DMS79 treated with DMSO at 0.1 percent for 48 hours (cell line): ENCODE results near the gene RPS6KB2.
"Not testable (repeated sequence)": the region's sequence is repeated elsewhere in the genome, so short reads cannot be mapped to it uniquely, and the experiment has no call there.

Experiments
- DNase-seq: peaks from one replicate; lab custom pipeline; 2025; lab: John Stamatoyannopoulos, UW

The RPS6KB2 gene

DNA sequence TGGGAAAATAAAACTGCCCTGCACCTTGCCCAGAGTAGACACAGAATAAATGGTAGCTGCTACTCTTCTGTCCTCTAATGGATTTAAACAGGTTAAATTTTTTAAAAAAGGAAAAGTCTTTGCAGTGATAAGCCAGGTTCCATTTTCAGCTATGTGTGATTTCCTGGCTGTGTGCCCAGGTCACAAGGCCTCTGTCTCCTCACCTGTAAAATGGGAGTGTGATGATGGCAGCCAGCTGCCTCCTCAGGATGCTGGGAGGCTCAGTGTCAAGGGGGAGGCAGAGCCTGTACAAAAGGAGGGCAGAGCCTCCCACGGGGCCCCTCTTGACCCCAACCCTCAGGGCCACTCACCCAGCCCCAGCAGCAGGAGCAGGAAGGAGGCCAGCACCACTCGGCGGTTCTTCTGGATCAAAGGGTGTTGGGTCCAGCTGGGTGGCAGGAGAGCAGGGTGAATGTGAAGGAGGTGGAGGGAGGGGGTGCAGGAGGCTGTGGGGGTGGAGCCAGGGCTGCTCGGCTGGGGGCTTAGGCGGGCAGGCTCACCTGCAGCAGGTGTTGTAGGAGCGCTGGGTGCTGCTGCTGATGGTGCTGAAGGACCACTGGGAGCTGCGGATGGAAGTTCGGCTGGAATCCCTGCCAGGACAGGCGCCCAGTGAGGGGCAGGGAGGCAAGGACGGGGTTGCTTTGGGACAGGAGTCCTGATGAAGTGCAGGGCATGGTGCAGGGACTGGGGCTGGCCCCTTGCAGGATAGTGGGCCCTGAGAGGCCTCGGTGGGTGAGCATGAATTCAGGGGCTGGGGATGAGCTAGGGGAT is 38.9 kb downstream of the RPS6KB2 start:
- no peak for DNase-seq

DNA sequence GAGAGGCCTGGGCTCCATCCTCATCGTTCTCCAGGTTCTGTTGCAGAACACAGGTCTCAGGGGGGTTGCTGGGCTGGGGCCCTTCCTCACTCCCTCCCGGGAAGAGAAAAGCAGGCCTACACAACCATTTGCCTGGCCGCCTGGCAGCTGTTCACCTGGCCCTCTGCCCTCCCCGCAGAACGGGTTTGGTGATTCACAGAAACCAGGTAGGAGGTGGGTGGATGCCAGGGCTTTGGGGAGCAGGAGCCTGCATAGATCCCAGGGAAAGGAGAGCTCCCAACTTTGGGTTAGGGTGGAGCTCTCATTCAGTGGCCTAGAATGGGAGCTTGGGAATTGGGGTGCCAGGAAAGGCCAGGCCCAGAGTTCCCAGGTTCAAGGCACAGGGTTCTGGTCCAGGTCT is 39.8 kb downstream of the RPS6KB2 start:
- peak; percentile 37 for DNase-seq

DNA sequence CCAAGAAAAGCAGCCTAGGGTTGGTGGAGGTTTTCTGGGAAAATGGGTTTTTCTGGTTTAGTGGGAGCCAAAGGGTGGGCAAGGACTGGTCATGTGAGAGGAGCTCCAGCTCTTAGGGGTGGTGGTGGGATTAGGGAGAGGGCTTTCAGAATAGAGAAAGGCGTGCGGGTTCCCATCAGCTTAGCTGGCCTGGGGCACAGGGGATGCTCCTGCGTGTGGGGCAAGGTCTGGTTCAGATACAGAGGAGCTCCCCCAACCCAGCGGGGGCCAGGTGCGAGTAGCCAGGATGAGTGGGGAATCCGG is 40.1 kb downstream of the RPS6KB2 start:
- no peak for DNase-seq

DNA sequence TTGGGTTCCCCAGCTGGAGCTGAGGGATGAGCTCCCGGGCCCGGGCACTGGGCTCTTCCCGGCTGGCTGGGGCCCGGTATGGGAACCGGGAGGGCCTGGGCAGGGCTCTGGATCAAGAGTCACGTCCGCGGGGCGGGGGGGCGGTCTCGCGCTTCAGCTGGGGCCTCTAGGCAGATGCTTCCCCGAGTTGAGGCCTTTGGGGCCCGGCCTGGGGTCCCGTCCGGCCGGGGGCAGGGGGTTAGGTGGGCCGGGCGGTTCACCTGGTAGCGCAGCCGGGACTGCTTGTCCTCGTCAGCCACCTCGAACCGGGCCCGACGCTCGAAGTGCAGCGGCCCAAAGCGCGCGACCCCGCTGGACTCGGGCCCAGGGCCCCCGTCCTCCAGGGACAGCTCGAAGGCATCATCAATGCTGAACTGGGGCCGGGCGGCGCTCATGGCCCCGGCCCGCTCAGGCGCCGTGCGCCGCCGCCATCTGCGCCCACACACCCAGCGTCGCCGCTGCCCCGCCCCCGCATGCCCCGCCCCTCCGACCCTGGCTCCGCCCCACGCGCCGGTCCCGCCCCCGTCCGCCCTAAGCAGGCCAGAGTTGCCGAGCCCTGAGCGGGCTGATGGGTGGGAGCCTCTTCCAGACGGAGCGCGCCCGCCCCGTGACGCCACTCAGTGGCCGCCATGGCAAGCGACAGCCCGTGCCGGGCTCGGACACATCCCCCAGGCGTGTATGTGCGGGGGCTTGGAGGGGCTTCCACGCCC is 40.6 kb downstream of the RPS6KB2 start, which contains the start of gene TMEM134:
Gene TMEM134, minus strand, starts transcription at position 493 of the 749 bp plus-strand sequence. Its CDS starts 59 bp downstream, at position 434.
- peak; percentile 79 for DNase-seq

DNA sequence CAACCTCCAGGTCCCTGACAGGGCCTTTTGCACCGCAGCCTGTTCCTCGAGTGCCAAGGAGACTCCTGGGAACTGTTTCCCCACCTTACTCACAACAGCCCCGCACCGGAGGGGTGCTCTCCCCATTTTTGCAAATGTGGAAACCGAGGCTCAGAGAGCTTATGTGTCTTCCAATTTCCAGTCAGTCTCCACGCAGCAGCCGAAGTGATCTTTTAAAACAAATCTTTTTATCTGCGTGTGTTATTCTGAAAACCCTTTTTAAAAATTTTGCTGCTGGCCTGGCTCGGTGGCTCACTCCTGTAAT is 41.2 kb downstream of the RPS6KB2 start:
- no peak for DNase-seq

DNA sequence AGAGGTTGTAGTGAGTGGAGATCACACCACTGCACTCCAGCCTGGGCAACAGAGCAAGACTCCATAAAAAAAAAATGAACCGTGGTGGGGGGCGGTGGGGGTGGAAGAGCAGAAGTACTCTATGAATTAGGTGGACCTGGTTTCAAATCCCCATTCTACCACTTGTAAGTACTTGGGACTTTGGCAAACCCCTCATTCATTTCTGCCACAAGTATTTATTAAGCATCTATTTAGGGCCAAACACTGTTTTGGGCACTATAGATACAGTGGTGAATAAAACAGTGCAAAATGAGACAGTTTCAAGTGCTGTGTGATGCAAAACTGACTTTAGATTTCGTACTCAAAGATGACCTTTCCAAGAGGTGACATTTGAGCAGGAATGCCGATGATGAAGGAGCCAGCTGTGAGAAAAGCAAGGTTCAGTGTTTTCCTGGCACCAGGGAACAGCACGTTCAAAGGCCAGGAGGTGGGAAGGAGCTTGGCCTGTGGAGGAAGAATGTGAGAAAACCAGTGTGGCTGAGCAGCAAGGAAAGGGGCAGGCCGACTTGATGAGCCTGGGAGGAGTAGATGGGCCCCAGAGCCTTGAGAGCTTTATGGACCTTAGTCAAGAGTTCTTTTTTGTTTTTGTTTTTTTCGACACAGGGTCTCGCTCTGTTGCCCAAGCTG is 42.2 kb downstream of the RPS6KB2 start:
- no peak for DNase-seq

DNA sequence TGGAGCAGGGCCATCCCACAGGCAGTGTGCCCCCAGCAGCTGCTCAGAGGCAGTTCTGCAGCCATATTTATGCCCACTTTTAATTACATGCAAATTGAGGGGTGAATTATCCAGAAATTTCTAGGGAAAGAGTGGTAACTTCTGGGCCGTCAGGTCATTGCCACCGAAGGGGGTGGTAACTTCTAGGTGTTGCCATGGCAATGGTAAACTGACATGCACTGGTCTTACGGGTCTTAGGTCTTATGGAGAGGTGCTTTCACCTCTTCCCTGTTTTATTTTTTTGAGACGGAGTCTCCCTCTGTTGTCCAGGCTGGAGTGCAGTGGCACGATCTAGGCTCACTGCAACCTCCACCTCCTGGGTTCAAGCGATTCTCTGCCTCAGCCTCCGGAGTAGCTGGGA is 44.6 kb downstream of the RPS6KB2 start:
- DNase-seq, result no peak

DNA sequence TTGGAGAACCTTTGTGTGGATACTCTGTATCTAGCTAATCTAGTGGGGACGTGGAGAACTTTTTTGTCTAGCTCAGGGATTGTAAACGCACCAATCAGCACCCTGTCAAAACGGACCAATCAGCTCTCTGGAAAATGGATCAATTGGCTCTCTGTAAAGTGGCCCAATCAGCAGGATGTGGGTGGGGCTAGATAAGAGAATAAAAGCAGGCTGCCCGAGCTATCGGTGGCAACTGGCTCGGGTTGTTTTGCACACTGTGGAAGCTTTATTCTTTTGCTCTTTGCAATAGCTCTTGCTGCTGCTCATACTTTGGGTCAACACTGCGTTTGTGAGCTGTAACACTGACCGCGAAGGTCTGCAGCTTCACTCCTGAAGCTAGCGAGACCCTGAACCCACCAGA is 48.4 kb downstream of the RPS6KB2 start:
- not testable (repeated sequence) for DNase-seq

DNA sequence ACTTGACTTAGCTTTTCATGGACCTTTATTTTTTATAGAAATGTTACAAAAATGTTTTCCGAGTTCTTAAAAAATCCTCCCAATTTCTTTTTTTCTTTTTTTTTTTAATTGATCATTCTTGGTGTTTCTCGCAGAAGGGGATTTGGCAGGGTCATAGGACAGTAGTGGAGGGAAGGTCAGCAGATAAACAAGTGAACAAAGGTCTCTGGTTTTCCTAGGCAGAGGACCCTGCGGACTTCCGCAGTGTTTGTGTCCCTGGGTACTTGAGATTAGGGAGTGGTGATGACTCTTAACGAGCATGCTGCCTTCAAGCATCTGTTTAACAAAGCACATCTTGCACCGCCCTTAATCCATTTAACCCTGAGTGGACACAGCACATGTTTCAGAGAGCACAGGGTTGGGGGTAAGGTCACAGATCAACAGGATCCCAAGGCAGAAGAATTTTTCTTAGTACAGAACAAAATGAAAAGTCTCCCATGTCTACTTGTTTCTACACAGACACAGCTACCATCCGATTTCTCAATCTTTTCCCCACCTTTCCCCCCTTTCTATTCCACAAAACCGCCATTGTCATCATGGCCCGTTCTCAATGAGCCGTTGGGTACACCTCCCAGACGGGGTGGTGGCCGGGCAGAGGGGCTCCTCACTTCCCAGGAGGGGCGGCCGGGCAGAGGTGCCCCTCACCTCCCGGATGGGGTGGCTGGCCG is 49.2 kb downstream of the RPS6KB2 start:
- not testable (repeated sequence) for DNase-seq

DNA sequence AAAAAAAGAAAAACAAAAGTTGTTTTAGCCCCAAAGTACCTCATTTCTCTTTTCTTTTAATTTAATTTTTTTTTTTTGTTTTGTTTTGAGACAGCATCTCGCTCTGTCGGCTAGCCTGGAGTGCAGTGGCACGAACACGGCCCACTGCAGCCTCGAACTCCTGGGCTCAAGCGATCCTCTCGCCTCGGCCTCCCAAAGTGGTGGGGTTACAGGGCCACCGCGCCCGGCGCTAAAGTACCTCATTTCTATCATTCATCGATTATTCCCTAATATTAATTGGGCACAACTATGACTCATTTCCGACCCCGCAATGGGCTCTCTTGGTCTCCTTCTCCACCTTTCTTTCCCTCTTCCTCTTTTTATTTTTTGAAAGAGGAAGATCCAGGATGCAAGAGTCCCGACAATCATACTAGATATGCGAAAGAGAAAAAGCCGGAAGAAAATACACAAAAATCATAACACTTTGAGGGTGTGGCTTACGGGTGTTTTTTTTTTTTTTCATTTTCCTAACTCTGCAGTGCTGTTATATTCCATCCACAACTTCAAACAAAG is 54.1 kb downstream of the RPS6KB2 start:
- no peak for DNase-seq

DNA sequence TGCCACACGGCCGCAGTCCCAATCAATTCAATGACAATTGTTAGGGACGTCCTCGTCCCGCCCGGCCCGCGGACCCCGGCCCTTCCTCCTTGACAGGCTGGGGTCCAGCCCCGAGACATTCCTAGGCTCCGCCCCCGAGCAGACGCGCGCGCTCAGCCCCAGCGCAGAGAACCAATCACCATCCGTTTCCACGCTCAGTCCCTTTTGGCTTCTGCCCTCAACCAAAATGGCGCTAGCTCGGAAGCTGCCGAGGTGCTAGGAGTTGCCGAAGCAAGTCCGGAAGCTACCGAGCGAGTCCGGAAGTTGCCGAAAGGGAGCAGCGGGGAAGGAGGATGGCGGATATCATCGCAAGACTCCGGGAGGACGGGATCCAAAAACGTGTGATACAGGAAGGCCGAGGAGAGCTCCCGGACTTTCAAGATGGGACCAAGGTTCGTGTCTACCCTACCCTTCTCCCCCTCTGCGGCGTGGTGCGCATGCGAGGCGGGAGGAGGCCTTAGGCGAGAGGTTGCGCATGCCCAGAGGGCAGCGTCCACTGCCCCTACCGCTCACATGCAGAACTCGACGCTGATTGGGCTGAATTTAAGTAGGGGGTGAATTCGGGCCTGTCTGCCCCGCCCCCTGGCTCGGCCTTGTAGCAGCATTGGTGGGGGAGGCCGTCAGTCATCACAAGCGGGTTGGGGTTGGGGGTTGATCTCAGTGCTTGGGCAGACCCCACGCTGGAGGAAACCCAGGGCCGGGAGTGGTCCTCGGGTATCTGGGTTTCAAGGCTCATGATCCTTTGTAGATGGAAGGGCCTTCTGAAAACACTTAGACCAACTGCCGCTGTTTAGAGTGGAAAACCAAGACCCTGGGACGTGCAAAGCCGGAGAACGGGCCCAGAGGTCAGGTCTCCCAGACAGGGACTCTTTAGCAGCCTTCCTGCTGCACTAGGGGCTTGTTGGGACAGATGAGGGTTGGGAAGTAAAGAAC is 54.8 kb downstream of the RPS6KB2 start, which contains the start of gene AIP:
Gene AIP, plus strand, starts transcription at position 200 of the 972 bp plus-strand sequence. Its CDS starts 133 bp downstream, at position 333.
- DNase-seq, result peak; percentile 98

DNA sequence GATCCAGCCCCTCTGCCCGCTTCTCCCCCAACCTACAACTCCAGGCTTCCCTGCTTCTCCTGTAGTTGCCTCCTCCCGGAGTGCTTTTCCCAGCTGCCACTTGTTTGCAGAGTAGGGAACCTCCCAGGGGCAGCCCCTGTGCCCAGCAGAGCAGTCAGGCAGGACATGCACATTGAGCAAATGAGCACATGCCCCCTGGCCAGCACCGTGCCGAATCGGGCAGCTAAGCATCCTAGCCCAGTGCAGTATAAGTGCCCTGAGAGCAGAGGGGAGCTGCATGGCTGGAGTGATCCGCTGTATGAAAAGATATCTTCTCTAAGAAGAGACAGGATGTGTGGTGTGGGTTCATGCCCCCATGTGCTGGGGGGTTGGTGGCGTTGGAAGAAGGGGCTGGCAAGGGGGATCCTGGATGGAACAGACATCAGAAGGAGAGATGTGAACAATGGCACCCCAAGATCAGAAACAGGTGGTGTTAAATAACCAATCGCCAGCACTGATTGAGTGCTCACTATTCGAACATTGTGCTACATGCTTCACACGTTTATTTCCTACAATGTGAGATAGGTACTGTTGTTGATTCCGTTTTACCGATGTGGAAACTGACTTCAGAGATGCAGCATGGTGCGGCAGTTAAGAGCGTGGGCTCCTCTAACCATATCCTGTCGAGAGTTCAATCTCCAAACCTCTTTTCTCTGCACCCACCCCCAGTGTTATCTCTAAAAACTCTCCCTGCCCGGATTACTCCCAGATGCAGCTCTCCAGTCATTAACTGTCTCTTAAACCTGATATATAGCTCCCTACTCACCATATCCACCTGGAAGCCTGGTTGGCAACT is 55.8 kb downstream of the RPS6KB2 start:
- DNase-seq, result no peak

DNA sequence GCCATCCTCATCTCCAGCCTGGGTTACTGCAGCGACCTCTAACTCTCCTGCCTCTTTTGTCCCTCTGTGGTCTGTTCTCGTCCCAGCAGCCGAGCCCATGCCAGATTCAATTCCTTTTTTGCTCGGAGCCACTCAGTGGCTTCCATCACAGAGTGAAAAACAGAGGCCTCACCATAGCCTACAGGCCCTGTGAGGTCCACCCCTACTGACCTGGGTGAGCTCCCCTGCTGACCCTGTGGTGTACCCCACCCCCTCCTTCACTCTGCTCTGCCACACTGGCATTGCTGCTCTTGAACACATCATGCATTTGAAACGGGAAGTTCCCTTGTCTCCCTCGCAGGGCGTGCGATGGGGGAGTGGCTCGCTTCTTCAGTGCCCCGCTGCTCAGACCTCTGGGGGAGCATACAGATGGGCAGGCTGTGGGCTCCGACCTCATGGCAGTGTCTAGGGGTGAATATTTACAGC is 56.6 kb downstream of the RPS6KB2 start:
- DNase-seq, result no peak
